HL-60 (cell line): ENCODE data around the gene STRA6.

Source experiments
- CTCF ChIP-seq: IDR thresholded peaks from one replicate; pipeline ENCODE4 v1.5.1; 2011; ENCODE audit warnings: low read length, control low read depth, inconsistent platforms; ENCODE audit not compliant: insufficient read depth
- POLR2AphosphoS5 ChIP-seq: IDR thresholded peaks from 2 replicates; pipeline ENCODE4 v1.6.1; 2012; ENCODE audit warnings: low read depth

GRCh38 chr15:74211656-74212055 is 9.1 kb upstream of the STRA6 start:
- TF ChIP-seq POLR2AphosphoS5 (no peak), CTCF (no peak)
